HUES64 (cell line): Measurements from ENCODE around the gene TCEAL2.
"Not testable (repeated sequence)": the region's sequence is repeated elsewhere in the genome, so short reads cannot be mapped to it uniquely, and the experiment has no call there.

Source experiments
- H3K27ac ChIP-seq: 2 replicates; pipeline ENCODE4 v1.7.0; 2013; ENCODE audit warnings: low read depth, low read length, inconsistent platforms
- H3K27me3 ChIP-seq: 2 replicates; pipeline ENCODE4 v1.6.1; 2013; ENCODE audit warnings: mild to moderate bottlenecking, low read length; ENCODE audit not compliant: insufficient read depth
- H3K36me3 ChIP-seq: 2 replicates; pipeline ENCODE4 v1.6.1; 2013; ENCODE audit warnings: mild to moderate bottlenecking, low read length; ENCODE audit not compliant: insufficient read depth
- H3K4me1 ChIP-seq: 2 replicates; pipeline ENCODE4 v1.6.1; 2013; ENCODE audit warnings: mild to moderate bottlenecking, low read length, moderate library complexity; ENCODE audit not compliant: insufficient read depth
- H3K4me3 ChIP-seq: 2 replicates; pipeline ENCODE4 v1.5.1; 2013; ENCODE audit warnings: mild to moderate bottlenecking, low read length, moderate library complexity
- H3K9ac ChIP-seq: 2 replicates; pipeline ENCODE4 v1.6.1; 2013; ENCODE audit warnings: mild to moderate bottlenecking, low read depth, low read length
- H3K9me3 ChIP-seq: 2 replicates; pipeline ENCODE4 v1.6.1; 2013; ENCODE audit warnings: low read depth, low read length; ENCODE audit not compliant: insufficient read depth
- WGBS: fragments of 150-250, 120-280 bp; methylation state at CpG from one replicate; pipeline ENCODE4 v1.1.7; 2013; ENCODE audit warnings: missing lambda C conversion rate; 5-methylcytosine and 5-hydroxymethylcytosine counted together

TCEAL2 gene

DNA sequence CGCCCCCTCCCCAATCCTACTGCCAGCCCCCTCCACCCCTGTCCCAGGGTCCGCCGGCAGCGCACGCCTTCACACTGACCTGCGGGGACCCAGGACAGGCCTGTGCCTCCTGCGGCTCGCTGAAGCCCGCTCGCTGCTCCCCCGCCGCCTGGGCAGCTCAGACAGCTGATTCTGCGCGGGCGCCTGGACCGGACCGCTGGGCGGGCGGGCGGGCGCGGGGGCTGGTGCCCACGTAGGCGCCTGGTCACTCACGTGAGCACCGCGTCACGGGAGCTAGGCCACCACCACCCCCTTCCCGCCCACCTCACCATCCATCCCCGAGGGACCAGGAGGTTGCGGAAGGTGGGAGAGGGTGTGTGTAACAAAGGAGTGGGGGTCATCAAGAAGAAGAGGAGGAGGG, 16.8 kb downstream of the TCEAL2 start, which contains the start of gene TCEAL6:
Gene TCEAL6 (minus strand): TSS at position 208 of the 400 bp plus-strand sequence.
- H3K36me3 ChIP-seq, H3K9me3 ChIP-seq, H3K4me3 ChIP-seq, H3K27ac ChIP-seq, H3K27me3 ChIP-seq, H3K4me1 ChIP-seq, H3K9ac ChIP-seq: not testable (repeated sequence)
- 98% methylated on average over 15 of the region's 31 CpGs for WGBS

DNA sequence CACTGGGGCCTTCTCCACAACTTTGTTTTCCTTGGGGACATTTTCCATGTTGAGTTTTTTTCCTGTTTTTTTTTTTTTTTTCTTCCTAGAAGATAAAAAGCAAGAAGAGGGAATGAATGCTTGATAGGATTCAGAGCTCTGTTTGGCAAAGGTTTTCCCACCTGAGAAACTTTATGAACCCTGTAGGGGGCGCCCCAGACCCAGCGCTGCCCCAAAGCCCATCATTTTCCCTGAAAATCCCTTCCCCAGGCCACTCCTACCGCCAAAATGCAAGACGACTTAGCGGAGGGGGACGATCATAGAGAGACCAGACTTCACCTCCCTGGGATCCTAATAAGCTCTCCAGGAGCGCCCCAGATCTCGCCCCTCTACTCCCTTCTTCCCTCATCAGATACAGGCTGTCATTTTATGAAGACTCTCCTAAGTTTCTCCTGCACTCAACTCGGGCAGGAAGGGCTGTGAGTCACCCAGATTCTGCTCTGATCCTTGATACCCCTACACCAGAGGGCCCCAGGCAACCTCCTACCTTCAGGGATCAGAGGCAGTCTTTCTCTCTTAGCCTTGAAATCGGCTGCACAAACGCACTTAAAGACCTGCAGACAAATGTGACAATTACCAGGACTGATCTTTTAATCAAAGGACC, 28.9 kb downstream of the TCEAL2 start:
- Histone ChIP-seq H3K4me1 (no peaks in the 10 kb centered on the region), H3K27ac (no peak overlapping the region), H3K9ac (no peak overlapping the region), H3K9me3 (no peaks in the 10 kb centered on the region), H3K36me3 (no peaks in the 10 kb centered on the region), H3K4me3 (peak overlapping the region; percentile 62), H3K27me3 (peaks cover 11% of the 10 kb centered on the region)
- 49% methylated on average over 11 of the region's 11 CpGs for WGBS

DNA sequence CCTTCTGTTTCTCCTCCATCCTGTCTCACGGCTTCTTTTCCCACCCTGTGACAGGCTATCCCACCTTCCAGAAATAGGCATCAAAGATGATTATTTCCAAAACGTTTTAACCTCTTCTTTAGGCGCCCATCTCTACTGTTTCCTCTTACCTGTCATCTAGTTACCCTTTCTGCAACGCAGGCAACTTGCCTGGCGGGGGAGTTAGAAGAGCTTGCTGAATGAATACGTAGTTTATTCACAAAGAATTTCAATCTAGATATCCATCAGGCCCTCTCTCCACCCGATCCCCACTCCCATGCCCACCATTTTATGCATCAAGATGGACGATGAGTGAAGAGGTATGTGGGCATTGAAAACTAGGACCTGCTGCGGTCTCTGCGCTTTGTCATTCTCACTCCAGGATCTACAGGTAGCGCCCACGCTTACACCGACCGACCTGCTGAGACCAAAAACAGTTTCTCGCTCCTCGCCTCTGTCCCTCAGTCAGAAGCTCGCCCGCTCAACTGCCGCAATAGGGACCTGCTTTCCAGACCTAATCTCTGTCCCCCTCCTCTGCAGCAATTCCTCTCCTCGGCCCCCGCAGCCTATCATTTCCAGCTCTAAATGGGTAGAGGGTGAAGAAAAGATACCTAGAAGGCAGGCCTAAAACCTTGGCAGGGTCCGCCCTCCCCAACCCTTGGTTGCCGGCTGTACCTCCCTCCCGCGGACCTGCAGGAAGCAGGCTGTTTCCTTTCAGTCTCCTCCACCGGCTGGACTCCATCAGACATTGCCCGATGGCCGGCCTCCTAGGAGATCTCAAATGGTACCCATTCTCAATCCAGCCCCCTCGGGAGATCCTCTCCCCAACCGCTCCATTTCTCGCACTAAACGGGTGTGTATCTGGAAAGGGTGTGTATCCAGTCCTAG, 29.7 kb downstream of the TCEAL2 start:
- 88% methylated on average over 25 of the region's 32 CpGs for WGBS
- no peak overlapping the region for H3K27ac ChIP-seq
- no peak overlapping the region for H3K9ac ChIP-seq
- no peaks in the 10 kb centered on the region for H3K36me3 ChIP-seq
- peaks cover 11% of the 10 kb centered on the region for H3K27me3 ChIP-seq
- no peaks in the 10 kb centered on the region for H3K4me1 ChIP-seq
- peak overlapping the region; percentile 62 for H3K4me3 ChIP-seq
- 0 out of 2 replicates have a peak, but pooled peaks cover 3% of the 10 kb centered on the region for H3K9me3 ChIP-seq

DNA sequence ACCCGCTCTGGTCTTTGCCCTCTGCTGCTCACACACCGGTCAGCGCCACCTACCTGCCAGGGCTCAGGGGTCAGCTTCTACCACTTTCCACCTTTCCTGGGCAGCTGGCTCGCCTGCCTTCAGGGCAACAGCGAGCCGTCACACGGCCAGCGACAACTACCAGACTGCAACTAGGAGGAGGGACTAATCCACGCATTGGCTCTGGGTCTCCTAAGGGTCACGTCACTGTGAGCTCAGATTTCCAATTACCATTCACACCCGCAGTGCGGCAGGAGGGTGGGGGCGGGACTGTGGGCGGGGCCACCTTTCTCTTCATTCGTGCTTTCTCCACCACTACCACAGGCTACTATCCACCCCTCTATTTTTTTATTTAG, 30.3 kb downstream of the TCEAL2 start, which contains the start of gene BEX5:
Gene BEX5 (minus strand): TSS at position 172 of the 374 bp plus-strand sequence. CDS start 1,712 bp downstream, outside the sequence.
- WGBS, result 77% methylated on average over 15 of the region's 15 CpGs
- Histone ChIP-seq H3K4me3 (peak within 1 kb of the TSS; percentile 62), H3K27me3 (peaks cover 11% of the 10 kb centered on the region), H3K36me3 (no peaks in the 10 kb centered on the region), H3K9ac (no peak within 1 kb of the TSS), H3K9me3 (0 out of 2 replicates have a peak, but pooled peaks cover 6% of the 10 kb centered on the region), H3K4me1 (no peaks in the 10 kb centered on the region), H3K27ac (no peak within 1 kb of the TSS)
